NOMO-1 treated with DMSO at 0.1 percent for 48 hours (cell line): ENCODE data around the gene LCOR.

Source experiments
- DNase-seq: peaks from one replicate; lab custom pipeline; 2025; ENCODE audit not compliant: unreplicated experiment; lab: John Stamatoyannopoulos, UW

LCOR gene

DNA sequence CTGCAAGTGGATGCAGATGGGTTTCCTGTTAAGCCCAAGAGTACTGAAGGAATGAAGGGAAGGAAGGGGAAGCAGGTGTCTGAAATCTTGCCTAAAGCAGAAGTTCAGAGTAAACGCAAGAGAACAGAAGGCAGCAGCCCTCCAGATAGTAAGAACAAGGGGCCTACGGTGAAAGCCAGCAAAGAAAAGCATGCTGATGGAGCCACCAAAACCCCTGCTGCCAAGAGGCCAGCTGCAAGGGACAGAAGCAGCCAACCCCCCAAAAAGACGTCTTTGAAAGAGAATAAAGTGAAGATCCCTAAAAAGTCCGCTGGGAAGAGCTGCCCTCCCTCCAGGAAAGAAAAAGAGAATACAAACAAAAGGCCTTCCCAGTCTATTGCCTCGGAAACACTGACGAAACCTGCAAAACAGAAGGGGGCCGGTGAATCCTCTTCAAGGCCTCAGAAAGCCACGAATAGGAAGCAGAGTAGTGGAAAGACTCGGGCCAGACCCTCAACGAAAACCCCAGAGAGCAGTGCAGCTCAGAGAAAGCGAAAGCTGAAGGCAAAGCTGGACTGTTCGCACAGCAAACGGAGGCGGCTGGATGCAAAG is 152.5 kb downstream of the LCOR start:
- no peak for DNase-seq

GRCh38 chr10:96986200-96986856 is 154.2 kb downstream of the LCOR start:
- DNase-seq: no peak

DNA sequence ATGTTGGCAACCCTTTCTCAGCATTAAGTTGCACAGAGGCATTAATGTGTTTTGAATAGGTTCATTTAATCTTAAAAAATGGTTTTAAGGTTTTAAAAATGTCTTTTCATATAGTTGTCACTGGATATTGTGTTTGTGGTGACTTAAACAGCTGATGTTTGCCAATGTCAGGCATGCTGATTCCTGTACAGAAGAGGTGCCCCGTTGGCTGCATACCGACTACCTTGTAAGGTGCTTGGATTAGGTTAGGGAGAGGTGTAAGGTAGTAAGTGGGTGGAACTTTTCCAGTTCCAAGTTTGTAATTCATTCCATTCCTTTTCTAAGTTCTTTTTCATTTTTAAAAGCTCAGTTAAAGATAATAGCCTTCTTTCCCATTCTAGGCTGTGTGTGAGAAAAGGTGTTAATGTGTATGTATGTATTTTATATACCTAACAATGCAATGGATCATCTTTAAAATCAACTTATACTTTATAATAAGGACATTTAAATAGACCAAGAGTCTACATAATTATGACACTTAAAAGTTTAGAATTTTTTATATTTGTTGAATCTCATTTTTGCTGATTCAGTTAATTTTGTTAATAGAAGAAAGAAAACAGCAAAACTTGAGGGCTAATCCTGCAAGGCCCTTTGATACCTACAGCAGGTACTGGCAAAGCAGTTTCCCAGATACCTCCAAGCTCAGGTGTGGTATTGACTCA is 155.2 kb downstream of the LCOR start:
- no peak for DNase-seq

- no peak for DNase-seq
Observed at GRCh38 chr10:96987842-96988175, 155.7 kb downstream of the LCOR start.

DNA sequence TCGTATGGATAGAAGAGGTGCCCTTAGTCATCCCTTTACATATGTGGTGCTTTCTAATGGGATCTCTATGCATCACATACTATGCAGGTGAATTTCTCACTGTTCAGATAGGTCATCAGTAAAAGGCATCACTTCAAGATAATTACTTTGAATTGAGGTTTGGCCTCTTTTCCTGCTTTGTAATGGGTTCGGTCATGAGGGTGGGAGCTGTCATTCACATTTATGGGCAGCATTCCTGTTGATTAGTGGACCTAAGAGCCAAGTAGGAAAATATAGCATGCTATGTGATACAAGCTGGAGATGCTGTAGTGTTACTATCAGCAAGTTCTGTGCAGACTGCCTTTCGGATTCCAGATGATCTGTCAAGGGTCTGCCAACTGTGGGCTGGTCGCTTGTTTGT is 156.3 kb downstream of the LCOR start:
- no peak for DNase-seq

DNA sequence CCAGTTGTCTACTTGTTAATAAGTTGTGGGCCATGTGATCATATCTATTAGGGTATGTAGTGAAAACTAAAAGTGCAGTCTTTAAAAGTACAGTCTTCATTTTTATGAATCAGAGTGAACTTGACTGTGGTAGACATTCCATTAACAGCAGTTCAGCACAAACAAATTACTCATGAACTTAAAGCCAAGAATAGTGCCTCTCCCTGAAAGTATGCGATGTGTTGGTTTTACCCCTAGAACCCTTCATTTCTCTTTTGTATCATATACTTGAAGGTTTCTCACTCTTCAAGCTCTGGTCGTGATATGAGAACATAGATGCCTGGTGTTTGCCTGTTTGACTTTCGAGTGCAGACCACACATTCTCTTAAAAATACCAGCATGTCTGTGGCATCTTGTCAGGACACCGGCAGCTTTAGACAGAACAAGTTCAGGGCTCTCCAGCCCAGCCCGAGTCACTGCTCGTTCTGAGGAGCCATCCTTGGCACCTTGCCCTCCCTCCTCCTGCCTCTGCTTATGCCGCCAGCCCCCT is 159.3 kb downstream of the LCOR start:
- no peak for DNase-seq

DNA sequence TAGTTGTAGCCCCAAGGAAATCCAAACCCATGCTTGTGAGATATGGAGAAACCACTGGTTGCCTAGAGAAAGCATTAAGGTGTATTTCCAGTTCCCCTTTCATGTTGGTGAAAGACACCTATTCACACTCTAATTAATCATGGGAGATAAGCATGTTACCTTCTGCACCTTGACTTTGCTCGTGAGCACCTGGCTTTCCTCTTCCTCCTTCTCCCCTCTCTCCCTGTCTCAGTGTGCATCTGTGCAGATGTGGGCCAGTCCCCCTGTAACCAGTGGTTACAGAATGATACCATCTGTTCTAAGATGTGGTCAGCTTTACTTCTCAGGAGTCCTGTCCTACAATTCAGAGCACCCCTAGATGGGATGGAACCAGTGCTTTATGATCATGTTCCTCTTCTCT is 160.6 kb downstream of the LCOR start:
- no peak for DNase-seq

DNA sequence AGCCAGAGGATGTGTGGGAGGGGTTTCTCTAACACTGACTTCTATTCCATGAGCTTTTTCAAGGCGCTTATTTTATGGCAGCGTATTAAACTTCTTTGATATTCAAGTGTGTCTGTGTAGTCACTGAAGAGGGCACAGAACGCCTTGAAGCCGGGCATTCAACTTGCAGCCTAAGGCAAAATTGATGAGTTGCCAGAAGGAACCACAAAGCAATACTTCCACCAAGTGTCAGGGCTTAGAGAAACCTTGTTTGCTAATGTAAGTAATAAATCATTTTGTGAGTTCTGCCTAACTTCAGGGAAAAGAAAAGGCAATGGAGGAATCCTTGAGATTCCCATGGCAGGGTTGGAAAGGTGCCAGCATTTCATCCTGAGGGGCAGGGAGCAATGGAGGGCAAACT is 163.8 kb downstream of the LCOR start:
- DNase-seq: no peak

GRCh38 chr10:96996275-96996965 is 164.3 kb downstream of the LCOR start:
- DNase-seq: no peak

DNA sequence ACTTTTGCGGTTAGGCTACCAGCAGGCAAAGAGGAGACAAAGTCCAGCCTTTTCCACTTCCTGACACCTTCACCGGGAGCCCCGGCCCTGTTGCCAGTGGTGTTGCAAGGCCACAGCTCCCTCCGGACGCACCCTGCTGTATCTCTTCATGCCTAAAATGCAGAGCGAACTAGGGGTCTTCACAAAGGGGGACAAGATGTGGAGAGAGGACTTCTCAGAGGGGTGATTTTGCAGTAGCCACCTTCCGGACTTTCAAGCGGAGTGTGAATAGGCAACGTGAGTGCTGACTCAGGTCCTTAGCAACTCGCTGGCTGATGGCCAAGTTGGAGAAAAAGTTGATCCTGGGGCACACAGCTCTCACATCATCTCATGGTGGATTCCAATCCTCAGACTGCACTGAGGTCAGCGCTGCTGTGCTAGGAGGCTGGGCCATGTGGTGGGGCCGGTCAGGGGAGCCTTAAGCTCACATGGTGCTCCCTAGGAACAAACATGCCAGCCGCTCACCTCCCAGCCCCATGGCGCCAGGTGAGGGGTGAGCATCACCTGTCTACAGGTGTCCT is 166.3 kb downstream of the LCOR start:
- DNase-seq: no peak

GRCh38 chr10:96999337-96999736 is 167.2 kb downstream of the LCOR start:
- no peak for DNase-seq

DNA sequence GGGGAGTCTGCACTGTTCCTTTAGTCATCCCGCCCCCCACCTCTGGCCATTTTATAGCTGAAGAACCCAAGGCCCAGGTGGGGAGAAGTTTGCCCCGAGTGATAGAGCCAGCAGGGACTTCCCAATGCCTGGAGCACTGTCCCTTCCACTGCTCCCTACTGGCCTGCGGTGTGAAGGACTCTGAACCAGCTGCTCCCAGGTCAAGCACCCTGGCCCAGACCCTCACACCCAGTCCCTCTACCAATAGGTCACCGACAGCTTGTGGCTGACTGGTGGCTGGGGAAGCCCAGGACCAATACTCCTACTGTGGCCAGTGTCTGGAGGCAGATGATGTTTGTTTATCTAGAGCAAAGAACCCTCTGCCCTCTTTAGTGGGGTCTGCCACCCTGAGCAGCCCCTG is 167.9 kb downstream of the LCOR start:
- no peak for DNase-seq

DNA sequence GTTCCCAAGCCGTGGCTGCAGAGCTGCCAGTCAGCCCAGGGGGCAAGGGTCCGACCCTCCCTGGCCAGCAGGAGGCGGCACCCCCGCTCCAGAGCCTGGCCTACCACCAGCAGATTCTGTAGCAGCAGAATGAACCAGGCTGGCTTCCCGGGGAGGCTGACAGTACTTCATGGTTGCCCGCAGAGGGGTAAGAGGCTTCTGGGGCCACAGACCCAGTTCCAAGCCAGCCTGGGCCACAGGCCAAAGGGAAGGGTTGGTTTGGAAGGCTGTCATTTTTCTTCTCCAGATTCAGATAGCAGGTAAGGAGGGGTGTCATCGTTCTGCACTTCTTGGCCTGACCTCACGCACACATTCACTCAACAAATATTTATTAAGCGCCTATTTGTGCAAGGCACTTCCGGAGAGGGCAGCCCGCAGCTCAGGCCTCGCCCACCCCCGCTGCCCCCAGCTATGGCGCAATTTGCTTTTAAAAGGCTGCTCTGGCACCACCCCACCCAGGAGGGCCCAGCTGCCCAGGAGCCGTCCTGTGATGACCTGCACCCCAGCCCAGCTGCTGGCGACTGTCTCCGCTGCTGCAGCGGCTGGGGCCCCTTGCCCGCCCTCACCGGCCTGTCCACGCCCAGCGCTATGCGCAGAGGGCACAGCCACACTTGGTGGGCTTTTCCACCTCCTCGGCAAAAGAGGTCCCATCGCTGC is 168.5 kb downstream of the LCOR start:
- no peak for DNase-seq

GRCh38 chr10:97001183-97001991 is 169.3 kb downstream of the LCOR start:
- DNase-seq: no peak

- DNase-seq: no peak
Observed at GRCh38 chr10:97002670-97003069, 170.6 kb downstream of the LCOR start.

- DNase-seq: no peak
Observed at GRCh38 chr10:97003151-97003803, 171.2 kb downstream of the LCOR start.

DNA sequence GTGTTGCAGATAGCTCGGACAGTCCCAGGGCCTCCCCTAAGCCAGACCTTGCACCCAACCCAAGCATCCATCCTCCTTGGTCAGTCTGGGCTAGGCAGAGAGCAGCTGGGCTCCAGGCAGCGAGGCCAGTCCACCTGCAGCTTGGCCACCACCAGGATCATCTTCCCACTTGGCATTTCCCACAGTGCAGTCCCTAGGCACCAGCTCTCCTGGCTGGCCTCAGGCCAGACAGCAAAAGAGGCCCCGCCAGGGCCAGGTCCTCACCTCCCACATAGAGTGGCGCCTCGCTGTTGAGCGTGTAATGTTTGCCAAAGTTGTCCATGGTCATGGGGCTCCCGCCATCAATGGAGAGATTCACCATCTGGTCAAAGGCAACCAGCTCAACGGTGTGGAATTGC is 171.7 kb downstream of the LCOR start:
- no peak for DNase-seq

DNA sequence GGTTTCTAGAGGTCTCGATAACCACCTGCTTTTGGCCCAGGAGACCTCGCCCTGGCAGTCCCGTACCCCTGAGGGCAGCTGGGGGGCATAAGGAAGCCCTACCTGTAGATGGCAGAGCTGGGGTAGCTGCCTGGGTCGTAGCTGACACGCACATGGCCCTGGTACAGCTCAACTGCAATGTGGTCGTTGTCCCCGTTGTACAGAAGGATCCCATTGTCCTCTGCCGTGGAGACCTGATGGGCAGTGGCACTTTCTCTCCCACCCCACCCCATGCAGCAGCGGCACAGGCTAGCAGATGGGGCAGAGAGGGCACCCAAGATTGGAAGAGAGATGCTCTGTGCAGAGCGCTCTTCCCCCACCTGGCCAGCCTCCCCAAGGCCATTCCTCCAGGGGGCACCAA is 172.5 kb downstream of the LCOR start:
- DNase-seq: no peak

GRCh38 chr10:97005349-97005748 is 173.3 kb downstream of the LCOR start:
- DNase-seq: no peak

- DNase-seq: no peak
Observed at GRCh38 chr10:97006364-97006763, 174.3 kb downstream of the LCOR start.
